ENCODE data around the gene TRIM52.

Gene TRIM52

GRCh38 chr5:181258576-181258975 lies 2.4 kb downstream of the TRIM52 start:
- no peak for DNase-seq (ENCODE audit: low spot score)

- no peak for DNase-seq (ENCODE audit: low spot score)
These were observed 4.9 kb downstream of the TRIM52 start for GRCh38 chr5:181255836-181256578.

GRCh38 chr5:181255276-181255675 lies 5.7 kb downstream of the TRIM52 start:
- no peak for DNase-seq (ENCODE audit: low spot score)

GRCh38 chr5:181248277-181248676 lies 12.7 kb downstream of the TRIM52 start:
- no peak for DNase-seq (ENCODE audit: low spot score)

- peak; percentile 76 for DNase-seq (ENCODE audit: low spot score)
These were observed 14.5 kb downstream of the TRIM52 start for GRCh38 chr5:181246276-181247049.

GRCh38 chr5:181245427-181246275 lies 15.3 kb downstream of the TRIM52 start:
- DNase-seq (ENCODE audit: low spot score) = no peak

- peak; percentile 85 for DNase-seq (ENCODE audit: low spot score)
These were observed 17.2 kb downstream of the TRIM52 start, which contains the start of gene RACK1 for GRCh38 chr5:181243564-181244343. TSS of gene RACK1 (minus strand) at chr5:181243906. CDS start at chr5:181243800, 106 bp downstream.

GRCh38 chr5:181243018-181243563 lies 17.9 kb downstream of the TRIM52 start:
- DNase-seq (ENCODE audit: low spot score) = peak; percentile 27

GRCh38 chr5:181242031-181242451 lies 18.9 kb downstream of the TRIM52 start:
- no peak for DNase-seq (ENCODE audit: low spot score)

GRCh38 chr5:181241393-181241975 lies 19.5 kb downstream of the TRIM52 start:
- peak; percentile 39 for DNase-seq (ENCODE audit: low spot score)

GRCh38 chr5:181239062-181239663 lies 21.8 kb downstream of the TRIM52 start:
- no peak for DNase-seq (ENCODE audit: low spot score)

GRCh38 chr5:181237729-181238385 lies 23.1 kb downstream of the TRIM52 start:
- DNase-seq (ENCODE audit: low spot score) = no peak

GRCh38 chr5:181236954-181237641 lies 23.8 kb downstream of the TRIM52 start:
- no peak for DNase-seq (ENCODE audit: low spot score)

- no peak for DNase-seq (ENCODE audit: low spot score)
These were observed 24.5 kb downstream of the TRIM52 start for GRCh38 chr5:181236471-181236870.

GRCh38 chr5:181235689-181236366 lies 25.1 kb downstream of the TRIM52 start:
- DNase-seq (ENCODE audit: low spot score) = no peak

GRCh38 chr5:181235323-181235688 lies 25.6 kb downstream of the TRIM52 start:
- DNase-seq (ENCODE audit: low spot score) = no peak

GRCh38 chr5:181234455-181235306 lies 26.3 kb downstream of the TRIM52 start:
- no peak for DNase-seq (ENCODE audit: low spot score)

Data from hematopoietic multipotent progenitor cell treated with erythropoietin and hydrocortisone succinate and interleukin-3 and kit ligand, for 17 days (in vitro differentiated cells).